Stimulated activated naive B cell treated with anti-CD40 and anti-IgM and Interleukin-4, amounts not matched to agents 10 μg/mL and 1 μg/mL and 100 μg/mL, for 72 hours (primary cell): ENCODE data around the gene COX4I1.
"Not testable (repeated sequence)": the region's sequence is repeated elsewhere in the genome, so short reads cannot be mapped to it uniquely, and the experiment has no call there.

Source experiments
- ATAC-seq, 2 donors: fragments of 150-1000 bp; cut with Tn5 transposase; replicated peaks; 2 replicates each; pipeline ENCODE4 v1.10.0; 2021; ENCODE audit warnings: moderate library complexity in 1 of 2
- DNase-seq: peaks from one replicate; pipeline ENCODE4 v3.0.0; 2021
- H3K27ac Mint-ChIP-seq: one replicate; pipeline ENCODE4 v1.8.0; 2022; ENCODE audit warnings: mild to moderate bottlenecking, mixed read lengths
- H3K27me3 Mint-ChIP-seq, 2 donors: one replicate each; pipeline ENCODE4 v1.8.0; 2022; ENCODE audit warnings: mixed read lengths in 2 of 2
- H3K36me3 Mint-ChIP-seq, 2 donors: one replicate each; pipeline ENCODE4 v1.8.0; 2022; ENCODE audit warnings: mixed read lengths in 2 of 2, mild to moderate bottlenecking in 1 of 2
- H3K4me1 Mint-ChIP-seq, 2 donors: one replicate each; pipeline ENCODE4 v1.8.0; 2022; ENCODE audit warnings: mixed read lengths in 2 of 2, mild to moderate bottlenecking in 1 of 2
- H3K4me3 Mint-ChIP-seq, 2 donors: one replicate each; pipeline ENCODE4 v1.8.0; 2022; ENCODE audit warnings: mild to moderate bottlenecking in 2 of 2, mixed read lengths in 2 of 2, moderate library complexity in 1 of 2
- H3K9me3 Mint-ChIP-seq, 2 donors: one replicate each; pipeline ENCODE4 v1.8.0; 2022; ENCODE audit warnings: mixed read lengths in 2 of 2, mild to moderate bottlenecking in 1 of 2

COX4I1 gene

GRCh38 chr16:85812811-85813700 lies 13.6 kb downstream of the COX4I1 start:
- DNase-seq: no peak
- peaks cover 28 to 29% of the 10 kb centered on the region in 2 donors for H3K27me3 Mint-ChIP-seq
- H3K4me3 Mint-ChIP-seq: no peak overlapping the region
- ATAC-seq: no peak
- peaks cover 0 to 10% of the 10 kb centered on the region in 2 donors for H3K4me1 Mint-ChIP-seq
- no peaks in the 10 kb centered on the region for H3K9me3 Mint-ChIP-seq
- no peak overlapping the region for H3K27ac Mint-ChIP-seq
- peaks cover 6 to 8% of the 10 kb centered on the region in 2 donors for H3K36me3 Mint-ChIP-seq

GRCh38 chr16:85816159-85816558 lies 16.7 kb downstream of the COX4I1 start:
- ATAC-seq (no peak), DNase-seq (no peak)
- H3K9me3 Mint-ChIP-seq: no peaks in the 10 kb centered on the region
- peaks cover 23 to 28% of the 10 kb centered on the region in 2 donors for H3K27me3 Mint-ChIP-seq
- H3K27ac Mint-ChIP-seq: no peak overlapping the region
- peaks cover 4 to 16% of the 10 kb centered on the region in 2 donors for H3K4me1 Mint-ChIP-seq
- no peak overlapping the region for H3K4me3 Mint-ChIP-seq
- no peaks in the 10 kb centered on the region for H3K36me3 Mint-ChIP-seq

- not testable (repeated sequence) for H3K9me3 Mint-ChIP-seq, H3K4me3 Mint-ChIP-seq, H3K27ac Mint-ChIP-seq, ATAC-seq, H3K36me3 Mint-ChIP-seq, DNase-seq
- Mint-ChIP-seq H3K27me3 (peaks cover 17 to 18% of the 10 kb centered on the region in 2 donors), H3K4me1 (peaks cover 11 to 21% of the 10 kb centered on the region in 2 donors)
Observed at GRCh38 chr16:85817195-85817594, 17.7 kb downstream of the COX4I1 start.

GRCh38 chr16:85819245-85819644 lies 19.8 kb downstream of the COX4I1 start:
- no peaks in the 10 kb centered on the region for H3K36me3 Mint-ChIP-seq
- no peaks in the 10 kb centered on the region for H3K9me3 Mint-ChIP-seq
- no peak overlapping the region for H3K4me3 Mint-ChIP-seq
- peaks cover 11 to 23% of the 10 kb centered on the region in 2 donors for H3K4me1 Mint-ChIP-seq
- ATAC-seq (peak; percentile 71 to 72), DNase-seq (peak; percentile 73)
- H3K27me3 Mint-ChIP-seq: peaks cover 4% of the 10 kb centered on the region in 2 donors
- H3K27ac Mint-ChIP-seq: no peak overlapping the region

GRCh38 chr16:85819771-85820170 lies 20.3 kb downstream of the COX4I1 start:
- peaks cover 14 to 23% of the 10 kb centered on the region in 2 donors for H3K4me1 Mint-ChIP-seq
- peaks cover 4% of the 10 kb centered on the region in 2 donors for H3K27me3 Mint-ChIP-seq
- no peaks in the 10 kb centered on the region for H3K9me3 Mint-ChIP-seq
- no peak overlapping the region for H3K4me3 Mint-ChIP-seq
- DNase-seq: no peak
- H3K27ac Mint-ChIP-seq: no peak overlapping the region
- no peak for ATAC-seq
- no peaks in the 10 kb centered on the region for H3K36me3 Mint-ChIP-seq

- H3K4me1 Mint-ChIP-seq: peaks cover 21 to 23% of the 10 kb centered on the region in 2 donors
- peak overlapping the region; percentile 52 for H3K27ac Mint-ChIP-seq
- no peaks in the 10 kb centered on the region for H3K9me3 Mint-ChIP-seq
- H3K36me3 Mint-ChIP-seq: no peaks in the 10 kb centered on the region
- peak; percentile 10 to 13 for ATAC-seq
- DNase-seq: no peak
- H3K4me3 Mint-ChIP-seq: no peak overlapping the region
- H3K27me3 Mint-ChIP-seq: peaks cover 4% of the 10 kb centered on the region in 2 donors
Observed at GRCh38 chr16:85820604-85821372, 21.3 kb downstream of the COX4I1 start.

- H3K27ac Mint-ChIP-seq: peak overlapping the region; percentile 74
- H3K4me1 Mint-ChIP-seq: peaks cover 26 to 28% of the 10 kb centered on the region in 2 donors
- no peak overlapping the region for H3K4me3 Mint-ChIP-seq
- ATAC-seq (peak; percentile 92 to 94), DNase-seq (peak; percentile 76)
- H3K9me3 Mint-ChIP-seq: no peaks in the 10 kb centered on the region
- H3K36me3 Mint-ChIP-seq: no peaks in the 10 kb centered on the region
- H3K27me3 Mint-ChIP-seq: no peaks in the 10 kb centered on the region
Observed at GRCh38 chr16:85821390-85822135, 22.1 kb downstream of the COX4I1 start.

GRCh38 chr16:85822145-85822544 lies 22.6 kb downstream of the COX4I1 start:
- Mint-ChIP-seq H3K4me3 (no peak overlapping the region), H3K4me1 (peaks cover 31 to 33% of the 10 kb centered on the region in 2 donors), H3K27me3 (no peaks in the 10 kb centered on the region), H3K36me3 (no peaks in the 10 kb centered on the region), H3K9me3 (no peaks in the 10 kb centered on the region), H3K27ac (no peak overlapping the region)
- DNase-seq (no peak), ATAC-seq (no peak)

- ATAC-seq (no peak), DNase-seq (no peak)
- Mint-ChIP-seq H3K36me3 (no peaks in the 10 kb centered on the region), H3K9me3 (no peaks in the 10 kb centered on the region), H3K27me3 (no peaks in the 10 kb centered on the region), H3K27ac (no peak overlapping the region), H3K4me3 (no peak overlapping the region), H3K4me1 (peaks cover 31 to 33% of the 10 kb centered on the region in 2 donors)
Observed at GRCh38 chr16:85823328-85823920, 23.9 kb downstream of the COX4I1 start.

GRCh38 chr16:85824161-85825135 lies 25.0 kb downstream of the COX4I1 start:
- Mint-ChIP-seq H3K36me3 (peaks cover 3 to 6% of the 10 kb centered on the region in 2 donors), H3K27ac (peak overlapping the region; percentile 28), H3K4me1 (peaks cover 36 to 37% of the 10 kb centered on the region in 2 donors), H3K27me3 (no peaks in the 10 kb centered on the region), H3K4me3 (no peak overlapping the region), H3K9me3 (peaks cover 5 to 6% of the 10 kb centered on the region in 2 donors)
- DNase-seq (peak; percentile 24), ATAC-seq (peak in 1 of 2 donors; percentile 37)

- Mint-ChIP-seq H3K4me1 (peaks cover 42% of the 10 kb centered on the region in 2 donors), H3K36me3 (peaks cover 3 to 6% of the 10 kb centered on the region in 2 donors), H3K4me3 (no peak overlapping the region), H3K27me3 (no peaks in the 10 kb centered on the region), H3K27ac (peak overlapping the region; percentile 33), H3K9me3 (peaks cover 5 to 6% of the 10 kb centered on the region in 2 donors)
- no peak for ATAC-seq
- DNase-seq: no peak
Observed at GRCh38 chr16:85825326-85825725, 25.8 kb downstream of the COX4I1 start.

GRCh38 chr16:85826686-85827247 lies 27.3 kb downstream of the COX4I1 start:
- Mint-ChIP-seq H3K9me3 (peaks cover 6% of the 10 kb centered on the region in 2 donors), H3K27ac (no peak overlapping the region), H3K36me3 (peaks cover 3 to 6% of the 10 kb centered on the region in 2 donors), H3K27me3 (no peaks in the 10 kb centered on the region), H3K4me3 (no peak overlapping the region), H3K4me1 (peaks cover 43 to 47% of the 10 kb centered on the region in 2 donors)
- ATAC-seq (no peak), DNase-seq (no peak)
